Right cardiac atrium (tissue), 5 donors: Measurements from ENCODE around the gene TTBK2. TPM values are rescaled to one million over a fixed set of nuclear protein-coding genes. Genes with fewer than 3 reads are reported as not detected.

Experiments
- ATAC-seq, 2 donors: fragments of 200-7000 bp; cut with Tn5 transposase; one replicate each; pipeline versions ENCODE4 v1.8.0 to v1.9.1; 2020; ENCODE audit warnings: moderate library complexity in 2 of 2, mild to moderate bottlenecking in 1 of 2
- DNase-seq, 3 donors: peaks; one replicate each; pipeline ENCODE4 v3.0.0-alpha.2; 2020
- H3K27ac ChIP-seq: one replicate; pipeline ENCODE4 v1.5.1; 2013; ENCODE audit warnings: mild to moderate bottlenecking, low read length, control low read depth, moderate library complexity
- H3K27me3 ChIP-seq: one replicate; pipeline ENCODE4 v1.6.1; 2013; ENCODE audit not compliant: control insufficient read depth, insufficient read depth
- H3K4me1 ChIP-seq: one replicate; pipeline ENCODE4 v1.6.1; 2013; ENCODE audit warnings: low read length; ENCODE audit not compliant: control insufficient read depth, insufficient read depth
- H3K4me3 ChIP-seq: one replicate; pipeline ENCODE4 v1.5.1; 2013; ENCODE audit warnings: low read length, control low read depth
- H3K9me3 ChIP-seq: one replicate; pipeline ENCODE4 v1.6.1; 2013; ENCODE audit warnings: low read length; ENCODE audit not compliant: control insufficient read depth
- WGBS: extraction: QIAGEN DNeasy Blood & Tissue Kit; methylation state at CpG from one replicate; pipeline ENCODE4 v1.1.7; 2013; 5-methylcytosine and 5-hydroxymethylcytosine counted together
- intact Hi-C, 4 donors: fragments of 100-400 bp; cut with DNase I; formaldehyde crosslinking; loops; one replicate each; pipeline versions ENCODE4 v1.11.0 to v1.14.0; 2022 to 2023
- polyA plus RNA-seq: library from polyadenylated mRNA; stranded (reverse); fragments of 200-250 nt; gene quantifications from one replicate; pipeline ENCODE4 v1.2.3, GENCODE V29; 2013
- total RNA-seq, 4 donors: library from RNA; stranded (reverse); fragmentation: NEBNext Ultra II Directional; extraction: Animal tissue kit (Norgen Biotek cat#: 25700); gene quantifications; one replicate each; pipeline ENCODE4 v1.2.1, GENCODE V29; 2021
- donor health status: healthy with polysubstance abuse.
- donor health status: DM: no; HTN: yes; CAD: no.
- donor health status: DM: no; HTN: no; CAD: no.
- donor health status: DM: no; HTN: yes; CAD: no; lungs with severe emphysema.
- donor health status: DM: yes; HTN: yes; CAD: no.

Gene TTBK2
- total and polyA plus RNA-seq, 5 donors, result 7.9 to 38.6 (median 29.1) TPM

DNA sequence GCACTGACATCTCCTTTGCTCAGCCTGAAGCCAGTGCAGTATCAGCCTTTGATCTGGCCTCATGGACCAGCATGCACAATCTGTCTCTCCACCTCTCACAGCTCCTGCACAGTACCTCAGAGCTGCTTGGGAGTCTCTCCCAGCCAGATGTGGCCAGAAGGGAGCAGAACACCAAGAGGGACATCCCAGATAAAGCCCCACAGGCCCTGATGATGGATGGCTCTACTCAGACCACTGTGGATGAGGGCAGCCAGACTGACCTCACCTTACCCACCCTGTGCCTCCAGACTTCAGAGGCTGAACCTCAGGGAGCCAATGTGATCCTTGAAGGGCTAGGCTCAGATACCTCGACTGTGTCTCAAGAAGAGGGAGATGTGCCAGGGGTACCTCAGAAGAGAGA, 228.0 kb downstream of the TTBK2 start:
- WGBS, result 89% methylated on average over 1 of the region's 1 CpG
- no peak for DNase-seq
- ATAC-seq, result no peak
- H3K4me3 ChIP-seq, result no peak overlapping the region
- intact Hi-C loops, result no loop called here
- H3K27ac ChIP-seq, result no peak overlapping the region
- no peaks in the 10 kb centered on the region for H3K4me1 ChIP-seq
- no peaks in the 10 kb centered on the region for H3K27me3 ChIP-seq
- H3K9me3 ChIP-seq, result no peaks in the 10 kb centered on the region

DNA sequence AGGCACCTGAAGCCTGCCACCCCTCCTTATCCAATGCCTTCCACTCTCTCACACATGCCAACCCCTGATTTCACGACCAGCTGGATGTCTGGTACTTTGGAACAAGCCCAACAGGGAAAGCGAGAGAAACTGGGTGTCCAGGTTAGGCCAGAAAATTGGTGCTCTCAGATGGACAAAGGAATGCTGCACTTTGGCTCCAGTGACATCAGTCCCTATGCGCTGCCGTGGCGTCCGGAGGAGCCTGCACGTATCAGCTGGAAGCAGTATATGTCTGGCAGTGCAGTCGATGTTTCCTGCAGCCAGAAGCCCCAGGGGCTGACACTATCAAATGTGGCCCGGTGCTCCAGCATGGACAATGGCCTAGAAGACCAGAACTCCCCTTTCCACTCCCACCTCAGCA, 228.8 kb downstream of the TTBK2 start:
- H3K4me3 ChIP-seq, result no peak overlapping the region
- 71% methylated on average over 9 of the region's 9 CpGs for WGBS

DNA sequence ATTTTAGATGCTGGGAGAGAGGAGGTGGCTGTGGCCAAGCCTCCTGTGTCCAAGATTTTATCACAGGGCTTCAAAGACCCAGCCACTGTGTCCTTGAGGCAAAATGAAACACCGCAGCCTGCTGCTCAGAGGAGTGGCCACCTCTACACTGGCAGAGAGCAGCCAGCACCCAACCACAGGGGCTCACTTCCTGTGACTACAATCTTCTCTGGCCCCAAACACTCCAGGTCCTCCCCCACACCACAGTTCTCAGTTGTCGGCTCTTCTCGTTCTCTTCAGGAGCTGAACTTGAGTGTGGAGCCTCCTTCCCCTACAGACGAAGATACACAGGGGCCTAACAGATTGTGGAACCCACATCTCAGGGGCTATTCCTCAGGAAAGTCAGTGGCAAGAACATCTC, 229.3 kb downstream of the TTBK2 start:
- H3K27me3 ChIP-seq, result no peaks in the 10 kb centered on the region
- H3K4me1 ChIP-seq, result no peaks in the 10 kb centered on the region
- H3K27ac ChIP-seq, result no peak overlapping the region
- WGBS, result 66% methylated on average over 4 of the region's 4 CpGs
- ATAC-seq (no peak), DNase-seq (no peak)
- no peak overlapping the region for H3K4me3 ChIP-seq
- intact Hi-C loops, result no loop called here
- no peaks in the 10 kb centered on the region for H3K9me3 ChIP-seq

More for the DNA sequence above, 228.8 kb downstream of the TTBK2 start:
- H3K27me3 ChIP-seq, result no peaks in the 10 kb centered on the region
- no peaks in the 10 kb centered on the region for H3K4me1 ChIP-seq
- intact Hi-C loops, result no loop called here
- ATAC-seq (no peak), DNase-seq (no peak)
- no peak overlapping the region for H3K27ac ChIP-seq
- H3K9me3 ChIP-seq, result no peaks in the 10 kb centered on the region

Other genes with a start within 250 kb of the TTBK2 start
- 1 to 10 TPM; 6.9 to 8.0 (median 7.3) TPM for gene CDAN1, start 183.7 kb downstream of the TTBK2 start, total RNA-seq
- 4.7 TPM for gene CDAN1, start 183.7 kb downstream of the TTBK2 start, polyA plus RNA-seq
- 10 to 100 TPM; 20.9 to 25.5 (median 21.0) TPM for gene UBR1, start 185.3 kb upstream of the TTBK2 start, total RNA-seq
- 6.1 TPM for gene UBR1, start 185.3 kb upstream of the TTBK2 start, polyA plus RNA-seq
- 10 to 100 TPM in 3 of 4 donors, 1 to 10 TPM in 1; 9.8 to 11.2 (median 10.4) TPM for gene TMEM62, start 212.8 kb upstream of the TTBK2 start, total RNA-seq
- gene TMEM62, start 212.8 kb upstream of the TTBK2 start, polyA plus RNA-seq, result 7.8 TPM